AG04450 (cell line): Measurements from ENCODE around the gene MKNK1. TPM values are rescaled to one million over a fixed set of nuclear protein-coding genes. Genes with fewer than 3 reads are reported as not detected.

ENCODE experiments used
- CTCF ChIA-PET: fragments of 300-600, 350-600 bp; formaldehyde crosslinking; extraction: SDS; loops from one replicate; lab custom pipeline; 2022; ENCODE audit warnings: antibody characterized with exemption, inconsistent platforms; lab: Charles Lee
- POLR2A ChIA-PET: fragments of 350-600 bp; formaldehyde crosslinking; extraction: SDS; loops from one replicate; lab custom pipeline; 2021; ENCODE audit warnings: antibody characterized with exemption, inconsistent platforms; lab: Yijun Ruan, JAX
- DNase-seq: peaks from one replicate; pipeline ENCODE4 v3.0.0-alpha.2; 2011; ENCODE audit warnings: low read depth, low spot score
- H3K27ac ChIP-seq: one replicate; pipeline ENCODE4 v1.5.1; 2012; ENCODE audit warnings: low read depth, low read length, control low read depth
- H3K27me3 ChIP-seq: one replicate; pipeline ENCODE4 v1.6.0; 2012; ENCODE audit warnings: low read length; ENCODE audit not compliant: control insufficient read depth, insufficient read depth
- H3K4me3 ChIP-seq: 2 replicates; pipeline ENCODE4 v1.5.1; 2011; ENCODE audit warnings: mild to moderate bottlenecking, low read depth, low read length, control low read depth
- H3K9me3 ChIP-seq: 2 replicates; pipeline ENCODE4 v1.5.1; 2012; ENCODE audit warnings: low read length; ENCODE audit not compliant: control insufficient read depth, insufficient read depth
- polyA plus RNA-seq: library from polyadenylated mRNA; depleted of rRNA; stranded (reverse); fragments of >200 nt; gene quantifications from 2 replicates; pipeline ENCODE4 v1.2.3, GENCODE V29; 2011
- TF ChIP-seq, protein P1 (sequence below): IDR thresholded peaks from 2 replicates; pipeline ENCODE4 v1.5.1; 2011; ENCODE audit warnings: low read depth, low read length, control low read depth, inconsistent platforms

Gene MKNK1
- polyA plus RNA-seq, 1 experiment: 41.5 TPM

DNA sequence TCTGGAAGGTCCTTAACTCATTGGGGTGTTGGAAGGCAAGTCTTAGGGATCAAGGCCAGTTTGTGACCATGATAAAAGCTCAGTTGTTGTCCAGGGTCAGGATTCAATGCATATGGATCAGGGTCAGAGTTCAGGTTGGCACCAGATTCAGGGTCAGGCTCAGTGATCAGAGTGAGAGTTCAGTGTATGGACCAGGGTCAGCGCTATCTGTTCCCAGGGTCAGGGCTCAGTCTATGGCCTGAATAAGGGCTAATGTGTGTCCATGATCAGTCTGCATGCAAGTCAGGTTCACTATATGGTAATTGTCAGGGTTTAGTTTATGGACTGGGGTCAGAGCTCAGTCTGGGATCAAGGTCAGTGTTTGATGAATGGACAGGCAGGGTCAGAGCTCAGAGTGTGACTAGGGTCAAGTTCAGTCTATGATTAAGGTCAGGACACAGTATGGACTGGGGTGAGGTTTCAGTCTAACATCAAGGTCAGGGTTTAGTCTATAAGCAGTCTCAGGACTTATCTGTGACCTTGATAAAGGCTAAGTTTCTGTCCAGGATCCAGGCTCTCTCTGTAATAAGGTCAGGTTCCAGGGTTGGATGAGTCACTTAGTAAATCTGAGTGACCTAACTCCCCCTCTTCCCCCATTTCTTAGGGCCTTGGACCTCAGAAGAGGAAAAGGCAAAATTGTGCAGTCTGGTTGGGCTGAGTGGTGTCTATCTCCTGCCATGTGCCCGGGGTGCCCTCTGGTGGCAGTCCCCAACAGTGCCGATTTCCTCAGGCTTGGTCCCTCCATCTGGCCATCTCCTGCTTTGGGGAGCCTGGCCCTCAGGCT, 76.4 kb downstream of the MKNK1 start:
- no peaks in the 10 kb centered on the region for H3K9me3 ChIP-seq
- ChIA-PET POLR2A (no interaction called here), CTCF (interaction anchor here (0.6 to 6.5 kb wide), 26 partner anchors 9 to 198 kb away, joined by 3 to 159 read pairs (median 5); no protein-coding TSS in a partner anchor)
- DNase-seq: no peak
- peaks cover 63% of the 10 kb centered on the region for H3K27me3 ChIP-seq
- TF ChIP-seq, protein P1, sequence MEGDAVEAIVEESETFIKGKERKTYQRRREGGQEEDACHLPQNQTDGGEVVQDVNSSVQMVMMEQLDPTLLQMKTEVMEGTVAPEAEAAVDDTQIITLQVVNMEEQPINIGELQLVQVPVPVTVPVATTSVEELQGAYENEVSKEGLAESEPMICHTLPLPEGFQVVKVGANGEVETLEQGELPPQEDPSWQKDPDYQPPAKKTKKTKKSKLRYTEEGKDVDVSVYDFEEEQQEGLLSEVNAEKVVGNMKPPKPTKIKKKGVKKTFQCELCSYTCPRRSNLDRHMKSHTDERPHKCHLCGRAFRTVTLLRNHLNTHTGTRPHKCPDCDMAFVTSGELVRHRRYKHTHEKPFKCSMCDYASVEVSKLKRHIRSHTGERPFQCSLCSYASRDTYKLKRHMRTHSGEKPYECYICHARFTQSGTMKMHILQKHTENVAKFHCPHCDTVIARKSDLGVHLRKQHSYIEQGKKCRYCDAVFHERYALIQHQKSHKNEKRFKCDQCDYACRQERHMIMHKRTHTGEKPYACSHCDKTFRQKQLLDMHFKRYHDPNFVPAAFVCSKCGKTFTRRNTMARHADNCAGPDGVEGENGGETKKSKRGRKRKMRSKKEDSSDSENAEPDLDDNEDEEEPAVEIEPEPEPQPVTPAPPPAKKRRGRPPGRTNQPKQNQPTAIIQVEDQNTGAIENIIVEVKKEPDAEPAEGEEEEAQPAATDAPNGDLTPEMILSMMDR: peak; percentile 92
- H3K27ac ChIP-seq: no peak overlapping the region
- no peak overlapping the region for H3K4me3 ChIP-seq

DNA sequence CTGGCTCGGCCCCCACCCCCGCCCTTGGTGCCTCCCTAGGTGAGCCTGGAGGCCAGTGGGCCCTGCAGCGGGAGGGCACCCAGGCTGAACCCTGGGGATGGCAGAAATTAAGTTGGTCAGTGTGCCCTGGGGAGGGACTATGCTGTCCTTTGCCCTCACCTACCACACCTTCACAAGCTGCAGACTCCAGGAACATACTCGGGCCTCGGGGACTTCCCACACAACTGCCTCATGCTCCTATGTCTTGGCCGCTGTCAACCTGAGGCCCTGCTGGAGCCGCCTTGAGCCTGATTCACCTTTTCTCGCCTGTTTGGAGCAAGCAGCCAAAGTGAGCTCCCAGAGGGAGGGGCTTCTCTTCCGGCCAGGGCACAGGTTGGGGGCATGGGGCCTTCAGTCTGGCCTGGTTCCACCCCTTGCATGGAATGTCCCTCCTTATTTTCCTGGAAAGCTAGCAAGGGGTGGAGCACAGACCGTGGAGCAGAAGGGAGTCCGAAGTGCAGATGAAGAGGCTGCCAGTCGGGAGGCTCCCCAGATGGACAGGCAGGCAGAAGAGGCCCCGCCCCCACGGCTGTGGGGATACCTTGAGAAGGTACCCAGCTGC, 77.3 kb downstream of the MKNK1 start:
- Histone ChIP-seq H3K27me3 (peaks cover 63% of the 10 kb centered on the region), H3K9me3 (no peaks in the 10 kb centered on the region), H3K27ac (no peak overlapping the region), H3K4me3 (no peak overlapping the region)
- ChIA-PET POLR2A (no interaction called here), CTCF (interaction anchor here (0.8 to 6.5 kb wide), 19 partner anchors 8 to 199 kb away, joined by 3 to 159 read pairs (median 5); no protein-coding TSS in a partner anchor)
- TF ChIP-seq, protein P1: no peak
- DNase-seq: no peak

DNA sequence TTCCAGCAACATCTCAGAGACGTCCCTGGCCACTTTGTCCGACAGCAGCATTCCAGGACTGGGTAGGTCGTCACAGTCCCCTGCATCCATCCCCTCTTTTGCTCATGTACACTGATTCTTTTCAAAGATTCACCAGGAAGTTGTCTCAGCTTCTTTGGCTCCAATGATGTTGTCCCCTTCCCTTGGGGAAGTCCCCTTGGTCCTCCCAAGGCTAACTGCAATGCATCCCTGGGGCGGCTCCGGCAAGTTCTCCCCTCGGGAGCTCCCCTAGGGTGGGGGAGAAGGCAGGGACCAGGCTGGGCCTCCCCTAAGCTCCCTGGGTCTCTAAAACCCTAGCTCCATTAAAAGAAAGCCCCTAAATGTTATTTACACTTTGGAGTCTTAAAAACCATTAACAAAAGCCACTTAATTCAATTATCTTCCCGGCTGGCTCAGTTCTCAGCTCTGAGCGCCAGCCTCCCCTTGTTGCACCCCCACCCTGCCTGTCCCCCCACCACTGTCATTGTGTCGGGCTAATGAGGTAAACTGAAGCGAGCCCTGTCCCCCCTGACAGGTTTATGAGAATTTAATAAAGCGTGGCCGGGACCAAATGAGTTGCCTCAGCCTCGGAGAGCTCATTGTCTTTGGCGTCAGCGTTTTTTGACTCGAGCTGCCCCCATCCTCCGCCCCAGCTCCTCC, 77.9 kb downstream of the MKNK1 start:
- no peak for DNase-seq
- Histone ChIP-seq H3K4me3 (no peak overlapping the region), H3K27me3 (peaks cover 57% of the 10 kb centered on the region), H3K9me3 (no peaks in the 10 kb centered on the region), H3K27ac (no peak overlapping the region)
- ChIA-PET CTCF (interaction anchor here (0.9 to 6.5 kb wide), 12 partner anchors 8 to 200 kb away, joined by 3 to 159 read pairs (median 6); a partner anchor contains a TSS), POLR2A (interaction anchor here (0.5 kb wide), 1 partner anchor 142 kb away, joined by 4 read pairs; the partner anchor contains the start of gene ATPAF1)
- TF ChIP-seq, protein P1: no peak

DNA sequence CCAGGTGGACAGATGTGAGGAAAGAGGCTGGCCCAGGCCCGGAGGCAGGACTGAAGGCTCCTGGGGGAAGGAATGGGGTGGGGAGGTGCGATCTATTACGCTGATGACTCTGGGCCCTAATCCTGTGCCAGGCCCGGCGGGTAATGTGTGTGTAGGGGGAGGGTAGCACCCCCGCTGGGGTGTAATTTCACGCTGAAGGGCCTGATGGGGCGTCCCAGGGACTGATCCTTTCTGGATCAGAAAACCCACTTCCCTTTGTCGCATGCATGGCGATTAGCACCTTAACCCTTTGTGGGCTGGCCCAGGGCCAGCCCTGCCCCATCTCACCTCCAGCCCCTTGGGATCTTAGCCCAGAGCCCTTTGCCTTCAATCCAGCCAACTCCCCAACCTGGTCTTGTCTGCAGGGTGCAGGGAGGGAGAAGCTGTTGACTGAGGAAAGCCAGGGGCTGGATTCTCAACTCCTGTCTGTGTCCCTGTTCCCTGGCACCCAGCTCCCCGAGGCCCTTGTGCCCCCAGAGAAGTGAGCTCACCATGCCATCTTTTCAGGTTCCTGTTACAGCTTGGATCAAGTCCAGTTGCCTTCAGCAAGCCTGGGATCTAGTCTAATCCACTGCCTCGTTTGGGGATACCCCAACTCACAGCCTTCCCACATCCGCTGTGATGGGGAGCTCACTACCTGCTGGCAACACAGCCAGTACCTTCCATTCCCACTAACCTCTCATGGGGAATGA, 78.7 kb downstream of the MKNK1 start:
- CTCF ChIA-PET: interaction anchor here (0.9 to 6.5 kb wide), 8 partner anchors 9 to 119 kb away, joined by 4 to 159 read pairs (median 14); a partner anchor contains a TSS
- no peak overlapping the region for H3K4me3 ChIP-seq
- H3K9me3 ChIP-seq: no peaks in the 10 kb centered on the region
- no peak overlapping the region for H3K27ac ChIP-seq
- TF ChIP-seq, protein P1: no peak
- DNase-seq: no peak
- POLR2A ChIA-PET: interaction anchor here (0.5 kb wide), 1 partner anchor 143 kb away, joined by 4 read pairs; the partner anchor contains the start of gene ATPAF1
- H3K27me3 ChIP-seq: peaks cover 51% of the 10 kb centered on the region
